ENCODE measurements around the gene CYP4B1.

DNA sequence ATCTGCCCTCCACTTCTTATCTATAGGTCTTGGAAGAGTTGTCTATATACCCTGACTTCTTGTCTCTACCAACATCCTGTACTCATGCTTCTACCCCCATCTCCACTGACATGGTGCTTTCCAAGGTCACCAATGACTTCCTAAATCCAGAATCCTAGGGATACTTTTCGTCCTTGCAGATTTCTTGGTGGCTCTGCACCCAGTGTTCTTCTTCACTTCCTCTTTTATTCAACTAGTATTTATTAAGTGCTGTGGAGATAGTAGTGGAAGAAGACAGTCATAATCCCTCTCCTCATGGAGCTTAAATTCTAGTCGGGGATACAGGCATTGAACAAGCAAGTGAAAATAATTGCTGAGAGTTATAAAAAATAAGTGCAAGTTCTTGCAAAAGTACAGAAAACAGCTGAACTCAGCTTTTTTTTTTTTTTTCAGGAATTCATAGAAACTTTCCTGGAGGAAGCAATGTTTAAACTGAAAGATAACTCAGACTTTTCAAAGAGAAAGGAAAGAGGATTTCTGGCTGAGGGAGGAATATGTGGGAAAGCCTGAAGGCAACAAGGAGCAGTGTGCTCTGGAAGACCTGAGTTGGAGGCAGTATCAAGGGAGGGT is 38.2 kb upstream of the CYP4B1 start:
- TF ChIP-seq, protein P1, sequence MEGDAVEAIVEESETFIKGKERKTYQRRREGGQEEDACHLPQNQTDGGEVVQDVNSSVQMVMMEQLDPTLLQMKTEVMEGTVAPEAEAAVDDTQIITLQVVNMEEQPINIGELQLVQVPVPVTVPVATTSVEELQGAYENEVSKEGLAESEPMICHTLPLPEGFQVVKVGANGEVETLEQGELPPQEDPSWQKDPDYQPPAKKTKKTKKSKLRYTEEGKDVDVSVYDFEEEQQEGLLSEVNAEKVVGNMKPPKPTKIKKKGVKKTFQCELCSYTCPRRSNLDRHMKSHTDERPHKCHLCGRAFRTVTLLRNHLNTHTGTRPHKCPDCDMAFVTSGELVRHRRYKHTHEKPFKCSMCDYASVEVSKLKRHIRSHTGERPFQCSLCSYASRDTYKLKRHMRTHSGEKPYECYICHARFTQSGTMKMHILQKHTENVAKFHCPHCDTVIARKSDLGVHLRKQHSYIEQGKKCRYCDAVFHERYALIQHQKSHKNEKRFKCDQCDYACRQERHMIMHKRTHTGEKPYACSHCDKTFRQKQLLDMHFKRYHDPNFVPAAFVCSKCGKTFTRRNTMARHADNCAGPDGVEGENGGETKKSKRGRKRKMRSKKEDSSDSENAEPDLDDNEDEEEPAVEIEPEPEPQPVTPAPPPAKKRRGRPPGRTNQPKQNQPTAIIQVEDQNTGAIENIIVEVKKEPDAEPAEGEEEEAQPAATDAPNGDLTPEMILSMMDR (IDR thresholded peaks at IDR 0.05) = no peak
- no peak for TF ChIP-seq POLR2A (IDR thresholded peaks at IDR 0.05)
